D721Med (cell line): ENCODE data around the gene TGIF1.

ENCODE experiments used
- DNase-seq: peaks from one replicate; pipeline ENCODE4 v3.0.0; 2011; ENCODE audit warnings: low spot score; ENCODE audit not compliant: insufficient read length
- FAIRE-seq: peaks from 2 replicates; lab custom pipeline; 2011; peaks lifted over from hg19 to GRCh38; lab: Jason Lieb, UNC
- CTCF ChIP-seq: IDR thresholded peaks from 2 replicates; pipeline ENCODE4 v1.5.1; 2012; ENCODE audit warnings: mild to moderate bottlenecking, control low read depth; ENCODE audit not compliant: insufficient read depth; ENCODE audit errors: missing control alignments

TGIF1 gene

GRCh38 chr18:3495691-3496430 is 45.9 kb downstream of the TGIF1 start:
- peak; percentile 77 for FAIRE-seq
- DNase-seq: no peak

GRCh38 chr18:3498698-3499471 is 48.9 kb downstream of the TGIF1 start:
- FAIRE-seq: no peak
- peak; percentile 40 for DNase-seq
- no peak for TF ChIP-seq CTCF

More at GRCh38 chr18:3495691-3496430, 45.9 kb downstream of the TGIF1 start:
- TF ChIP-seq CTCF: no peak

- TF ChIP-seq CTCF: no peak
Observed at GRCh38 chr18:3499501-3499900, 49.5 kb downstream of the TGIF1 start.

GRCh38 chr18:3500016-3500415 is 50.0 kb downstream of the TGIF1 start:
- no peak for DNase-seq
- peak; percentile 11 for FAIRE-seq

More at GRCh38 chr18:3499501-3499900, 49.5 kb downstream of the TGIF1 start:
- FAIRE-seq: no peak
- DNase-seq: no peak

GRCh38 chr18:3502650-3503049 is 52.7 kb downstream of the TGIF1 start:
- FAIRE-seq: peak; percentile 11
- DNase-seq: no peak
- no peak for TF ChIP-seq CTCF

More at GRCh38 chr18:3500016-3500415, 50.0 kb downstream of the TGIF1 start:
- TF ChIP-seq CTCF: no peak

GRCh38 chr18:3504637-3505036 is 54.7 kb downstream of the TGIF1 start:
- DNase-seq (no peak), FAIRE-seq (no peak)
- TF ChIP-seq CTCF: no peak
